HepG2 (cell line): ENCODE results near the gene SRSF3. TPM values are rescaled to one million over a fixed set of nuclear protein-coding genes. Genes with fewer than 3 reads are reported as not detected.

Experiments used
- BRCA1 ChIP-seq: sonication (generic); formaldehyde crosslinking; IDR thresholded peaks from 2 replicates; pipeline ENCODE4 v1.4.0; 2020; ENCODE audit warnings: missing genetic modification reagents
- ELF1 ChIP-seq: sonication (generic); formaldehyde crosslinking; IDR thresholded peaks from 2 replicates; pipeline ENCODE4 v1.4.0; 2020; ENCODE audit warnings: missing genetic modification reagents
- HNRNPH1 ChIP-seq: fragments of 200-400 bp; formaldehyde crosslinking; optimal IDR thresholded peaks from 2 replicates; pipeline ENCODE3; 2017; ENCODE audit warnings: mild to moderate bottlenecking, low read depth, low read length
- HNRNPL ChIP-seq: fragments of 200-400 bp; formaldehyde crosslinking; IDR thresholded peaks from 2 replicates; pipeline ENCODE4 v1.6.1; 2017; ENCODE audit warnings: mild to moderate bottlenecking, low read depth, low read length
- MATR3 ChIP-seq: sonication (generic); formaldehyde crosslinking; IDR thresholded peaks from 2 replicates; pipeline ENCODE4 v1.4.0; 2020; ENCODE audit warnings: missing genetic modification reagents
- RBAK ChIP-seq: sonication (generic); formaldehyde crosslinking; IDR thresholded peaks from 2 replicates; pipeline ENCODE4 v1.5.1; 2020; ENCODE audit warnings: mild to moderate bottlenecking, missing genetic modification reagents
- RERE ChIP-seq: IDR thresholded peaks from 2 replicates; pipeline ENCODE4 v1.6.1; 2016; ENCODE audit warnings: low read depth, missing genetic modification reagents, missing compliant biosample characterization
- SMARCC2 ChIP-seq: fragments of 450-650 bp; IDR thresholded peaks from 2 replicates; pipeline ENCODE4 v1.6.1; 2017; ENCODE audit warnings: antibody characterized with exemption, mild to moderate bottlenecking
- TARDBP ChIP-seq: sonication (generic); formaldehyde crosslinking; IDR thresholded peaks from 2 replicates; pipeline ENCODE4 v1.8.0; 2022; ENCODE audit warnings: mild to moderate bottlenecking, missing genetic modification reagents
- ZNF274 ChIP-seq: sonication (generic); formaldehyde crosslinking; IDR thresholded peaks from 2 replicates; pipeline ENCODE4 v1.5.1; 2020; ENCODE audit warnings: mild to moderate bottlenecking, missing genetic modification reagents
- ZNF512 ChIP-seq: sonication (generic); formaldehyde crosslinking; IDR thresholded peaks from 2 replicates; pipeline ENCODE4 v1.4.0; 2020; ENCODE audit warnings: mild to moderate bottlenecking, missing genetic modification reagents
- ZNF724P ChIP-seq: sonication (generic); formaldehyde crosslinking; IDR thresholded peaks from 2 replicates; pipeline ENCODE4 v1.8.0; 2022; ENCODE audit warnings: missing genetic modification reagents, borderline replicate concordance
- ZSCAN31 ChIP-seq: sonication (generic); formaldehyde crosslinking; IDR thresholded peaks from 2 replicates; pipeline ENCODE4 v1.5.0; 2020; ENCODE audit warnings: low read depth, mild to moderate bottlenecking, missing genetic modification reagents
- polyA plus RNA-seq, 8 experiments: library from polyadenylated mRNA; depleted of rRNA in 3 of 8; stranded (reverse) in 7 of 8; unstranded in 1 of 8; fragments of >200 nt; fragmentation: Illumina TruSeq in 4 of 8; extraction: Trizol in 4 of 8; gene quantifications; 2 replicates each; pipeline versions ENCODE4 v1.2.1 to v1.2.3, GENCODE V29; 2011 to 2016; ENCODE audit warnings: low read depth in 4 of 8, missing spikeins in 1 of 8, mixed read lengths in 1 of 8; ENCODE audit not compliant: insufficient read depth in 1 of 8
- total RNA-seq, 5 experiments: library from RNA; depleted of rRNA; stranded (reverse); fragments of >200 nt; fragmentation: Illumina TruSeq; extraction: Trizol; gene quantifications; 2 replicates each; pipeline ENCODE4 v1.2.3, GENCODE V29; 2016; ENCODE audit warnings: low read depth in 1 of 5
- TF ChIP-seq, protein P1 (sequence below), 2 experiments: sonication (generic) in 1 of 2; formaldehyde crosslinking in 1 of 2; IDR thresholded peaks; 2 replicates each; pipeline versions ENCODE4 v1.6.1 to v1.9.0; 2014 to 2022; ENCODE audit warnings: antibody characterized with exemption in 1 of 2, borderline replicate concordance in 1 of 2, inconsistent platforms in 1 of 2, low read depth in 1 of 2, missing genetic modification reagents in 1 of 2
- TF ChIP-seq, protein P2 (sequence below): sonication (generic); formaldehyde crosslinking; conservative IDR thresholded peaks from 2 replicates; pipeline ENCODE4 v1.8.0; 2022; ENCODE audit warnings: missing genetic modification reagents

The SRSF3 gene
- total and polyA plus RNA-seq, 2 of the 13 experiments (the other 11 are each of a cell fraction or from before 2014, with no cell fraction given): 206 to 684 TPM

DNA sequence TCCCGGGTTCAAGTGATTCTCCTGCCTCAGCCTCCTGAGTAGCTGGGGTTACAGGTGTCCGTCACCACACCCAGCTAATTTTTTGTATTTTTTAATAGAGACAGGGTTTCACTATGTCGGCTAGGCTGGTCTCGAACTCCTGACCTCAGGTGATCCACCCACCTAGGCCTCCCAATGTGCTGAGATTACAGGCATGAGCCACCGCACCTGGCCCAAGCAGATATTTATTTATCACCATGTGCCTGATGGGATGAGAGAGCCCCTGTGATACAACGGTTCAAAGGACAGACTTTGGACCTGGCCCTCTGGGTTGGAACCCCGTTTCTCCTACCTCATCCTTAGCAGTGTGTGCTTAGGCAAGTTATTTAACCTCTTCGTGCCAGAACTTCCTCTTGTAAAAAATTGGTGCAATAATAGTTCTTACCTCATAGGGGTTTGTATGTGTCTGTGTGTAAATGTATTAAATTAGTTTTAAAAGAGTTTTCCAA lies 27.7 kb upstream of the SRSF3 start (continued):
- TF ChIP-seq, protein P1, sequence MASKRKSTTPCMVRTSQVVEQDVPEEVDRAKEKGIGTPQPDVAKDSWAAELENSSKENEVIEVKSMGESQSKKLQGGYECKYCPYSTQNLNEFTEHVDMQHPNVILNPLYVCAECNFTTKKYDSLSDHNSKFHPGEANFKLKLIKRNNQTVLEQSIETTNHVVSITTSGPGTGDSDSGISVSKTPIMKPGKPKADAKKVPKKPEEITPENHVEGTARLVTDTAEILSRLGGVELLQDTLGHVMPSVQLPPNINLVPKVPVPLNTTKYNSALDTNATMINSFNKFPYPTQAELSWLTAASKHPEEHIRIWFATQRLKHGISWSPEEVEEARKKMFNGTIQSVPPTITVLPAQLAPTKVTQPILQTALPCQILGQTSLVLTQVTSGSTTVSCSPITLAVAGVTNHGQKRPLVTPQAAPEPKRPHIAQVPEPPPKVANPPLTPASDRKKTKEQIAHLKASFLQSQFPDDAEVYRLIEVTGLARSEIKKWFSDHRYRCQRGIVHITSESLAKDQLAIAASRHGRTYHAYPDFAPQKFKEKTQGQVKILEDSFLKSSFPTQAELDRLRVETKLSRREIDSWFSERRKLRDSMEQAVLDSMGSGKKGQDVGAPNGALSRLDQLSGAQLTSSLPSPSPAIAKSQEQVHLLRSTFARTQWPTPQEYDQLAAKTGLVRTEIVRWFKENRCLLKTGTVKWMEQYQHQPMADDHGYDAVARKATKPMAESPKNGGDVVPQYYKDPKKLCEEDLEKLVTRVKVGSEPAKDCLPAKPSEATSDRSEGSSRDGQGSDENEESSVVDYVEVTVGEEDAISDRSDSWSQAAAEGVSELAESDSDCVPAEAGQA (IDR thresholded peaks at IDR 0.05; ENCODE audit: low read depth): 0 out of 2 replicates have a peak, but pooled peaks have one; percentile 33
- TF ChIP-seq, protein P1 (CRISPR knock-in tag; IDR thresholded peaks at IDR 0.05; ENCODE audit: borderline replicate concordance): no peak
- TF ChIP-seq ZSCAN31 (CRISPR knock-in tag): peak; percentile 24; the same call in 1 of the 2 replicates
- TF ChIP-seq MATR3 (CRISPR knock-in tag): no peak
- TF ChIP-seq, protein P2, sequence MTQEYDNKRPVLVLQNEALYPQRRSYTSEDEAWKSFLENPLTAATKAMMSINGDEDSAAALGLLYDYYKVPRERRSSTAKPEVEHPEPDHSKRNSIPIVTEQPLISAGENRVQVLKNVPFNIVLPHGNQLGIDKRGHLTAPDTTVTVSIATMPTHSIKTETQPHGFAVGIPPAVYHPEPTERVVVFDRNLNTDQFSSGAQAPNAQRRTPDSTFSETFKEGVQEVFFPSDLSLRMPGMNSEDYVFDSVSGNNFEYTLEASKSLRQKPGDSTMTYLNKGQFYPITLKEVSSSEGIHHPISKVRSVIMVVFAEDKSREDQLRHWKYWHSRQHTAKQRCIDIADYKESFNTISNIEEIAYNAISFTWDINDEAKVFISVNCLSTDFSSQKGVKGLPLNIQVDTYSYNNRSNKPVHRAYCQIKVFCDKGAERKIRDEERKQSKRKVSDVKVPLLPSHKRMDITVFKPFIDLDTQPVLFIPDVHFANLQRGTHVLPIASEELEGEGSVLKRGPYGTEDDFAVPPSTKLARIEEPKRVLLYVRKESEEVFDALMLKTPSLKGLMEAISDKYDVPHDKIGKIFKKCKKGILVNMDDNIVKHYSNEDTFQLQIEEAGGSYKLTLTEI (CRISPR knock-in tag): no peak
- TF ChIP-seq RBAK (CRISPR knock-in tag): no peak
- TF ChIP-seq ZNF274 (CRISPR knock-in tag): no peak
- no peak for TF ChIP-seq HNRNPH1
- peak; percentile 91 for TF ChIP-seq TARDBP (CRISPR knock-in tag)
- TF ChIP-seq SMARCC2: no peak
- TF ChIP-seq BRCA1 (CRISPR knock-in tag): 0 out of 2 replicates have a peak, but pooled peaks have one; percentile 38
- TF ChIP-seq HNRNPL: no peak
- TF ChIP-seq RERE (CRISPR knock-in tag): no peak; the same call in none of the 2 replicates
- TF ChIP-seq ZNF512 (CRISPR knock-in tag): no peak
- TF ChIP-seq ELF1 (CRISPR knock-in tag): no peak
- no peak for TF ChIP-seq ZNF724P (CRISPR knock-in tag)
